IMR-90 (cell line): ENCODE data around the gene SPARCL1.

Experiments
- NFE2L2 ChIP-seq: fragments of 150-350 bp; IDR thresholded peaks from 2 replicates; pipeline ENCODE4 v1.6.1; 2016; ENCODE audit warnings: low read depth, mild to moderate bottlenecking, low read length
- POLR2A ChIP-seq: IDR thresholded peaks from 2 replicates; pipeline ENCODE4 v1.6.1; 2012; ENCODE audit warnings: mild to moderate bottlenecking, low read depth, low read length
- RFX5 ChIP-seq: IDR thresholded peaks from 2 replicates; pipeline ENCODE4 v1.8.0; 2012; ENCODE audit warnings: low read depth, mild to moderate bottlenecking, low read length, moderate library complexity
- TF ChIP-seq, protein P1 (sequence below): conservative IDR thresholded peaks from 2 replicates; pipeline ENCODE4 v1.5.1; 2012; ENCODE audit warnings: mild to moderate bottlenecking, low read depth, low read length, improper control_type of control experiment

DNA sequence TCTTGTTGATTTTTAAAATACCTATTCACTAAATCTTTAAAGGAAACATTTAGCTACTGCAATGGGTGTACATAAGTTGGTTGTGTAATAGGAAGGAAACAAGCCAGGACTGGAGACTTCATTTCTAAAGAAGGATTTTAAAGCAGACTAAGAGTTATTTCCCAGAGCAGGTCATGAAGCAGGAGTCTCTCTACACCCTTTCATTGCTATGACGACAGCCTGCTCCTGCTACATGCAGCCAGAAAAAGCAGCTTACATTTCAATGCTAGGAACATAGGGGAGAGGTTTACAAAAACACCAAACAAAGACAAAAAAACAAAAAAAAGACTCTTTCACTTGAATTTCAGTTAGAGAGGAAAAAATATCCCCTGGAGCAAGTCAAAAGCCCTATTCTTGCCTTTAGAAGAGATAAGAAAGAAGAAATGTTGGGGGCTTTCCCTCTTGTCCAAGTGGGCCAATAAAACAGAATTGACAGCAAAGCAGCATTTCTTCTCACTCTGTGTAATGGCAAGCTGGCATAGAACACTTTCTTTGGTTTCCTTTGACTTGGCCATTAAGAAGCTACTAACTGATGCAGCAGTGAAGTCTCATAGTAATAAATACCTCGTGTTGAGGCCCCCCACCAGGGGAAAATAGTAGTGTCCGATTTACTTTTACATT lies 3.4 kb downstream of the SPARCL1 start:
- TF ChIP-seq, protein P1, sequence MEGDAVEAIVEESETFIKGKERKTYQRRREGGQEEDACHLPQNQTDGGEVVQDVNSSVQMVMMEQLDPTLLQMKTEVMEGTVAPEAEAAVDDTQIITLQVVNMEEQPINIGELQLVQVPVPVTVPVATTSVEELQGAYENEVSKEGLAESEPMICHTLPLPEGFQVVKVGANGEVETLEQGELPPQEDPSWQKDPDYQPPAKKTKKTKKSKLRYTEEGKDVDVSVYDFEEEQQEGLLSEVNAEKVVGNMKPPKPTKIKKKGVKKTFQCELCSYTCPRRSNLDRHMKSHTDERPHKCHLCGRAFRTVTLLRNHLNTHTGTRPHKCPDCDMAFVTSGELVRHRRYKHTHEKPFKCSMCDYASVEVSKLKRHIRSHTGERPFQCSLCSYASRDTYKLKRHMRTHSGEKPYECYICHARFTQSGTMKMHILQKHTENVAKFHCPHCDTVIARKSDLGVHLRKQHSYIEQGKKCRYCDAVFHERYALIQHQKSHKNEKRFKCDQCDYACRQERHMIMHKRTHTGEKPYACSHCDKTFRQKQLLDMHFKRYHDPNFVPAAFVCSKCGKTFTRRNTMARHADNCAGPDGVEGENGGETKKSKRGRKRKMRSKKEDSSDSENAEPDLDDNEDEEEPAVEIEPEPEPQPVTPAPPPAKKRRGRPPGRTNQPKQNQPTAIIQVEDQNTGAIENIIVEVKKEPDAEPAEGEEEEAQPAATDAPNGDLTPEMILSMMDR = no peak
- TF ChIP-seq RFX5 (no peak), POLR2A (no peak), NFE2L2 (no peak)
